ENCODE measurements around the gene BEND5. TPM values are rescaled to one million over a fixed set of nuclear protein-coding genes. Genes with fewer than 3 reads are reported as not detected.

BEND5 gene
- total and polyA plus RNA-seq, 4 donors = 9.1 to 41.6 (median 27.6) TPM

DNA sequence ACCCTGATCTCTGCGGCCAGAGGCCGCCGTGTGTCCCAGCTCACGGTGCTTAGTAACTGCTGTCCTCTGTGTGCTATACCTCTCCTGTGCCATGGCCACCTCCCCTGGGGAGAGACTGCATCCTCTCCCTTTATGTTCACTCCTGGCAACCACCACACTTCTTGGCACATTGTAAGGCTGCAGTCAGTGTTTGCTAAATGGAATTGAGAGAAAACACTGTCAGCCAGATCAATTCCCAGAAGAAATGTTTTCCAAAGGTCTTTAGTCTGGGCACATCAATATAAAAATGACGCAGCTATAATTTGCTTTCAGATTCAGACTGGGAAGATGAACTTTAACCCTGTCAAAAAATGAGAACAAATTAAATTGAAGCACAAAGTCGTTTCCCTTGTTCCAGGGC is 96.8 kb downstream of the BEND5 start:
- WGBS (ENCODE audit: insufficient coverage) = 39% methylated on average over 6 of the region's 6 CpGs
- DNase-seq (ENCODE audit: low read depth in 4 of 6, low spot score in 6 of 6) = peak in 2 of 6 donors; percentile 43 to 62
- Histone ChIP-seq H3K27ac (ENCODE audit: low read depth, low read length) (no peak overlapping the region), H3K9me3 (ENCODE audit: control insufficient read depth, insufficient read depth, low read length) (no peaks in the 10 kb centered on the region), H3K4me3 (ENCODE audit: low read depth, low read length) (no peak overlapping the region), H3K4me1 (ENCODE audit: control insufficient read depth, insufficient read depth, low read length) (peaks cover 10% of the 10 kb centered on the region), H3K27me3 (ENCODE audit: control insufficient read depth, insufficient read depth, low read length) (no peaks in the 10 kb centered on the region), H3K36me3 (ENCODE audit: control insufficient read depth, insufficient read depth, low read length) (no peaks in the 10 kb centered on the region)

DNA sequence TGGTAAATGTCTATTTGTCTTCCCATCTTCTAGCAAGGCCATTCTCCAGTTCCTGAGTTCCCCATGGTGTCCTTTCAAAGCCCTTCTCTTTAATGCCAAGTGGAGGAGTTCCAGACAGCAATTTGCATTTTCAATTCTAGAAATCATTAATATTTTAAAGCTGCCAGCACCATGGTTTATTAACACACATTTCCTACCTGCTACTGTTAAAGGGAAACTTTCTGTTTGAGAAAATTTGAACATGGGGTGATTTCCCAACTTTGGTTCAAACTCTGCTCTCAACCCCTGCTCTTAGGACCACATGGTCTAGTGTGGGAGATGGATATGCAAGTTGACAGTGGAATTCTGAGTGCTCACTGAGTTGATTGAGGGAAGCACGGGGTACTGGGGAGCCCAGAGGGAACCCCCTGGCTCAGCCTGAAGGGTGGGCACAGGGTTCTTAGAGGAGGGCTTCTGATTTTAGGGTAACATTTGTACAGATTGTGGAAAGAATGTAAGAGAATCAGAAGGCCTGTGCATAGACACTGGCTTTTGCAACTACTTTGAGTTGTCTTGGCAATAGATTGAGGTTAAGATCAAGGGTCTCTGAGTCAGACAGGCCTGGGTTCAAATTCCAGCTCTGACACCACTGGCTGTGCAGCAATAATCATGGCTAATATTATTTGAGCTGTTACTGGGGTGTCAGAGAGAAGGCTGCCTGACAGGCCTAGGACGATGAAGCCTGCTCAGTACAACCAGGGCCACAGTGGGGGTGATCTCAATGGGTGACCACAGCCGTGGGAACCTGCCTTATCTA is 97.8 kb downstream of the BEND5 start:
- no peaks in the 10 kb centered on the region for H3K36me3 ChIP-seq (ENCODE audit: control insufficient read depth, insufficient read depth, low read length)
- H3K4me1 ChIP-seq (ENCODE audit: control insufficient read depth, insufficient read depth, low read length) = peaks cover 10% of the 10 kb centered on the region
- 83% methylated on average over 3 of the region's 3 CpGs for WGBS (ENCODE audit: insufficient coverage)
- DNase-seq (ENCODE audit: low read depth in 4 of 6, low spot score in 6 of 6) = peak in 1 of 6 donors; percentile 63
- no peaks in the 10 kb centered on the region for H3K27me3 ChIP-seq (ENCODE audit: control insufficient read depth, insufficient read depth, low read length)
- H3K4me3 ChIP-seq (ENCODE audit: low read depth, low read length) = no peak overlapping the region
- no peaks in the 10 kb centered on the region for H3K9me3 ChIP-seq (ENCODE audit: control insufficient read depth, insufficient read depth, low read length)
- no peak overlapping the region for H3K27ac ChIP-seq (ENCODE audit: low read depth, low read length)

Data from spinal cord (tissue), 10 donors.